Endodermal cell (in vitro differentiated cells): ENCODE results near the gene SYNC. TPM values are rescaled to one million over a fixed set of nuclear protein-coding genes. Genes with fewer than 3 reads are reported as not detected.

Experiments used
- DNase-seq: peaks from one replicate; pipeline ENCODE4 v3.0.0-alpha.2; 2017
- H3K27ac ChIP-seq: 2 replicates; pipeline ENCODE4 v1.5.1; 2013; ENCODE audit warnings: mild to moderate bottlenecking, low read depth, low read length, moderate library complexity
- H3K27me3 ChIP-seq: 2 replicates; pipeline ENCODE4 v1.6.1; 2013; ENCODE audit warnings: mild to moderate bottlenecking, low read length, moderate library complexity; ENCODE audit not compliant: insufficient read depth, control insufficient read depth, poor library complexity, severe bottlenecking
- H3K36me3 ChIP-seq: 2 replicates; pipeline ENCODE4 v1.7.0; 2013; ENCODE audit warnings: mild to moderate bottlenecking, low read length, moderate library complexity; ENCODE audit not compliant: control insufficient read depth, insufficient read depth
- H3K4me1 ChIP-seq: one replicate; pipeline ENCODE4 v1.7.0; 2013; ENCODE audit warnings: low read length; ENCODE audit not compliant: control insufficient read depth, insufficient read depth
- H3K4me3 ChIP-seq: 2 replicates; pipeline ENCODE4 v1.5.1; 2013; ENCODE audit warnings: mild to moderate bottlenecking, low read length, moderate library complexity
- H3K9ac ChIP-seq: 2 replicates; pipeline ENCODE4 v1.6.1; 2013; ENCODE audit warnings: mild to moderate bottlenecking, low read length, moderate library complexity; ENCODE audit not compliant: poor library complexity, severe bottlenecking; ENCODE audit errors: extremely low read depth
- H3K9me3 ChIP-seq: 2 replicates; pipeline ENCODE4 v1.6.1; 2013; ENCODE audit warnings: mild to moderate bottlenecking, low read length, moderate library complexity; ENCODE audit not compliant: control insufficient read depth
- H3K27ac Mint-ChIP-seq: 2 replicates; pipeline ENCODE4 v1.8.0; 2020; ENCODE audit warnings: mixed read lengths
- H3K27me3 Mint-ChIP-seq: 2 replicates; pipeline ENCODE4 v1.8.0; 2021; ENCODE audit warnings: mild to moderate bottlenecking, mixed read lengths; ENCODE audit not compliant: insufficient read depth
- H3K36me3 Mint-ChIP-seq: 2 replicates; pipeline ENCODE4 v1.8.0; 2020; ENCODE audit warnings: low read depth, mixed read lengths
- H3K4me1 Mint-ChIP-seq: 2 replicates; pipeline ENCODE4 v1.8.0; 2020; ENCODE audit warnings: mixed read lengths
- H3K4me3 Mint-ChIP-seq: 2 replicates; pipeline ENCODE4 v1.8.0; 2020; ENCODE audit warnings: mild to moderate bottlenecking, moderate library complexity, mixed read lengths
- H3K9me3 Mint-ChIP-seq: 2 replicates; pipeline ENCODE4 v1.8.0; 2020; ENCODE audit warnings: mild to moderate bottlenecking, mixed read lengths
- CTCF ChIP-seq: fragments of 200-600 bp; sonication (generic); conservative IDR thresholded peaks from 2 replicates; pipeline ENCODE4 v1.5.0; 2021; ENCODE audit warnings: antibody characterized with exemption, mild to moderate bottlenecking
- WGBS, 2 experiments: methylation state at CpG; one replicate each; pipeline versions ENCODE4 v1.1.5 to v1.1.7; 2013; ENCODE audit warnings: missing lambda C conversion rate in 2 of 2, mixed read lengths in 1 of 2; ENCODE audit not compliant: insufficient coverage in 1 of 2, insufficient read length in 1 of 2; 5-methylcytosine and 5-hydroxymethylcytosine counted together
- total RNA-seq, 2 donors: library from RNA; stranded (reverse); fragmentation: NEBNext Ultra II Directional in 1 of 2; extraction: Animal tissue kit (Norgen Biotek cat#: 25700) in 1 of 2; gene quantifications; 2 replicates in 1 of 2; 3 replicates in 1 of 2; pipeline ENCODE4 v1.2.1, GENCODE V29; 2021

Gene SYNC
- total RNA-seq, 2 donors from 2014 or later = 0.18 TPM; not detected in 1

- peaks cover 18% of the 10 kb centered on the region for H3K4me1 Mint-ChIP-seq
- H3K4me1 ChIP-seq = no peaks in the 10 kb centered on the region
- H3K9me3 Mint-ChIP-seq = no peaks in the 10 kb centered on the region
- H3K27ac ChIP-seq = no peak overlapping the region
- peak overlapping the region; percentile 24 for H3K4me3 Mint-ChIP-seq
- H3K9ac ChIP-seq = no peak overlapping the region
- no peaks in the 10 kb centered on the region for H3K36me3 Mint-ChIP-seq
- DNase-seq = peak; percentile 100
- no peaks in the 10 kb centered on the region for H3K36me3 ChIP-seq
- no peaks in the 10 kb centered on the region for H3K27me3 ChIP-seq
- TF ChIP-seq CTCF = no peak
- H3K27me3 Mint-ChIP-seq = peaks cover 10% of the 10 kb centered on the region
- 24 to 50% methylated on average over 2 to 9 of the region's 9 CpGs for WGBS, 2 experiments
- no peak overlapping the region for H3K4me3 ChIP-seq
- H3K27ac Mint-ChIP-seq = peak overlapping the region; percentile 90
- no peaks in the 10 kb centered on the region for H3K9me3 ChIP-seq
These were observed 14.0 kb upstream of the SYNC start for GRCh38 chr1:32716312-32717148.

GRCh38 chr1:32715901-32716311 is 13.3 kb upstream of the SYNC start:
- Mint-ChIP-seq H3K27me3 (peaks cover 12% of the 10 kb centered on the region), H3K36me3 (no peaks in the 10 kb centered on the region), H3K9me3 (no peaks in the 10 kb centered on the region), H3K4me1 (peaks cover 18% of the 10 kb centered on the region), H3K27ac (peak overlapping the region; percentile 90), H3K4me3 (no peak overlapping the region)
- 75 to 82% methylated on average over 1 to 4 of the region's 4 CpGs for WGBS, 2 experiments
- H3K9me3 ChIP-seq = no peaks in the 10 kb centered on the region
- H3K27ac ChIP-seq = no peak overlapping the region
- H3K27me3 ChIP-seq = no peaks in the 10 kb centered on the region
- TF ChIP-seq CTCF = no peak
- peak; percentile 73 for DNase-seq
- no peak overlapping the region for H3K4me3 ChIP-seq
- H3K9ac ChIP-seq = no peak overlapping the region
- no peaks in the 10 kb centered on the region for H3K4me1 ChIP-seq
- H3K36me3 ChIP-seq = no peaks in the 10 kb centered on the region

- TF ChIP-seq CTCF = no peak
- Mint-ChIP-seq H3K36me3 (no peaks in the 10 kb centered on the region), H3K9me3 (no peaks in the 10 kb centered on the region), H3K27ac (no peak overlapping the region), H3K4me3 (no peak overlapping the region), H3K4me1 (peaks cover 18% of the 10 kb centered on the region), H3K27me3 (peaks cover 6% of the 10 kb centered on the region)
- no peak overlapping the region for H3K27ac ChIP-seq
- DNase-seq = no peak
- no peaks in the 10 kb centered on the region for H3K36me3 ChIP-seq
- peaks cover 3% of the 10 kb centered on the region for H3K4me1 ChIP-seq
- no peak overlapping the region for H3K9ac ChIP-seq
- no peaks in the 10 kb centered on the region for H3K27me3 ChIP-seq
- no peaks in the 10 kb centered on the region for H3K9me3 ChIP-seq
- 87 to 93% methylated on average over 3 to 4 of the region's 4 CpGs for WGBS, 2 experiments
- no peak overlapping the region for H3K4me3 ChIP-seq
These were observed 11.7 kb upstream of the SYNC start for GRCh38 chr1:32714277-32714676.
